Tibial nerve (tissue), 4 donors: ENCODE measurements around the gene TXNDC8. TPM values are rescaled to one million over a fixed set of nuclear protein-coding genes. Genes with fewer than 3 reads are reported as not detected.

Experiments used
- DNase-seq, 2 donors: peaks; one replicate each; pipeline ENCODE4 v3.0.0-alpha.2; 2019; ENCODE audit warnings: low spot score in 2 of 2
- H3K27ac ChIP-seq, 4 donors: fragments of 200-600 bp; sonication (generic) in 3 of 4; one replicate each; pipeline ENCODE4 v1.5.1; 2017 to 2019; ENCODE audit warnings: mild to moderate bottlenecking in 1 of 4
- H3K27me3 ChIP-seq, 2 donors: fragments of 200-600 bp; sonication (generic) in 1 of 2; one replicate each; pipeline versions ENCODE4 v1.5.1 to v1.6.0; 2017 to 2019
- H3K36me3 ChIP-seq, 3 donors: fragments of 200-600 bp; sonication (generic); one replicate each; pipeline ENCODE4 v1.5.1; 2018 to 2019
- H3K4me1 ChIP-seq, 4 donors: fragments of 200-600 bp; sonication (generic) in 3 of 4; one replicate each; pipeline ENCODE4 v1.5.1; 2017 to 2019
- H3K4me3 ChIP-seq, 4 donors: fragments of 200-600 bp; sonication (generic) in 3 of 4; one replicate each; pipeline ENCODE4 v1.5.1; 2017 to 2019; ENCODE audit warnings: mild to moderate bottlenecking in 1 of 4, moderate library complexity in 1 of 4
- H3K9me3 ChIP-seq, 4 donors: fragments of 200-600 bp; sonication (generic) in 3 of 4; one replicate each; pipeline ENCODE4 v1.5.1; 2017 to 2019
- EP300 ChIP-seq, 2 donors: sonication (generic); formaldehyde crosslinking; IDR thresholded peaks; one replicate each; pipeline ENCODE4 v1.6.1; 2017; ENCODE audit warnings: antibody characterized with exemption in 2 of 2, mild to moderate bottlenecking in 1 of 2
- POLR2A ChIP-seq, 2 donors: fragments of 450-650 bp; IDR thresholded peaks; one replicate each; pipeline ENCODE4 v1.6.1; 2017; ENCODE audit warnings: antibody characterized with exemption in 2 of 2, mild to moderate bottlenecking in 2 of 2, moderate library complexity in 2 of 2
- WGBS, 2 donors: methylation state at CpG; one replicate each; pipeline ENCODE4 v1.1.5; 2018; 5-methylcytosine and 5-hydroxymethylcytosine counted together
- total RNA-seq, 4 donors: library from RNA; depleted of rRNA; stranded (reverse); fragments of >200 nt; gene quantifications; one replicate each; pipeline ENCODE4 v1.1.0, GENCODE V29; 2016
- TF ChIP-seq, protein P1 (sequence below), 5 experiments: fragments of 200-600 bp in 3 of 5; fragments of 450-650 bp in 2 of 5; sonication (generic) in 3 of 5; IDR thresholded peaks; one replicate each; pipeline ENCODE4 v1.5.1; 2016 to 2019; ENCODE audit warnings: antibody characterized with exemption in 5 of 5, mild to moderate bottlenecking in 3 of 5, moderate library complexity in 2 of 5

The TXNDC8 gene
- total RNA-seq, 4 donors from 2014 or later, result not detected

DNA sequence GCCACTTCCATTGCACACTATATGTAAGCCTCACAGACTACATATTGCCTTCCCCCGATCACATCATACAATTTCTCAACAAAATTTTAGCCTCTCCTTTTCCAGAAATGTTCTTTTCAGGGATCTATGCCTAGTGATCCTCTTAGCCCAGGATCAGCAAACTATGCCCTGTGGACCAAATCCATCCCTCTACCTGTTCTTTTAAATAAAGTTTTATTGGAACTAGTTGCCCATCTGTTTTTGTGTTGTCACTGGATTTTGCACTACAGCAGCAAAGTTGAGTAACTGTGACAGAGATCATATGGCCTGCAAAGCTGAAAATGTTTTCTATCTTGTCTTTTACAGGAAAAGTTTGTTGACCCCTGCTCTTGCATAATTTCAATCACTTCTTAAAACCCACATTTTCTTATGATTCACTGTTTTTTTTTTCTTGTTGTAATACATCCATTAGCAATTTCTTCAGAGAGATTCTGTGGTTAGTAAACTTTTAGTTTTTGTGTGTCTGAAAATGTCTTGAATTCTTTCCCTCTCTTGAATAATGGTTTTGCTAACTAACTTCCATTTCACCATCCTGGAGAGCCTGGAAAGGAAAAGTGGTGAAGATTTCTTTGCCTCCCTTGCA lies 7.1 kb downstream of the TXNDC8 start:
- H3K27me3 ChIP-seq, result no peaks in the 10 kb centered on the region
- no peak for TF ChIP-seq POLR2A (IDR thresholded peaks at IDR 0.05)
- TF ChIP-seq, protein P1, sequence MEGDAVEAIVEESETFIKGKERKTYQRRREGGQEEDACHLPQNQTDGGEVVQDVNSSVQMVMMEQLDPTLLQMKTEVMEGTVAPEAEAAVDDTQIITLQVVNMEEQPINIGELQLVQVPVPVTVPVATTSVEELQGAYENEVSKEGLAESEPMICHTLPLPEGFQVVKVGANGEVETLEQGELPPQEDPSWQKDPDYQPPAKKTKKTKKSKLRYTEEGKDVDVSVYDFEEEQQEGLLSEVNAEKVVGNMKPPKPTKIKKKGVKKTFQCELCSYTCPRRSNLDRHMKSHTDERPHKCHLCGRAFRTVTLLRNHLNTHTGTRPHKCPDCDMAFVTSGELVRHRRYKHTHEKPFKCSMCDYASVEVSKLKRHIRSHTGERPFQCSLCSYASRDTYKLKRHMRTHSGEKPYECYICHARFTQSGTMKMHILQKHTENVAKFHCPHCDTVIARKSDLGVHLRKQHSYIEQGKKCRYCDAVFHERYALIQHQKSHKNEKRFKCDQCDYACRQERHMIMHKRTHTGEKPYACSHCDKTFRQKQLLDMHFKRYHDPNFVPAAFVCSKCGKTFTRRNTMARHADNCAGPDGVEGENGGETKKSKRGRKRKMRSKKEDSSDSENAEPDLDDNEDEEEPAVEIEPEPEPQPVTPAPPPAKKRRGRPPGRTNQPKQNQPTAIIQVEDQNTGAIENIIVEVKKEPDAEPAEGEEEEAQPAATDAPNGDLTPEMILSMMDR (IDR thresholded peaks at IDR 0.05), result no peak
- no peak for TF ChIP-seq EP300 (IDR thresholded peaks at IDR 0.05)
- H3K4me1 ChIP-seq, result no peaks in the 10 kb centered on the region
- no peaks in the 10 kb centered on the region for H3K36me3 ChIP-seq
- 92 to 94% methylated on average over 1 of the region's 1 CpG for WGBS, 2 donors
- no peaks in the 10 kb centered on the region for H3K9me3 ChIP-seq
- DNase-seq, result no peak
- H3K4me3 ChIP-seq, result no peak overlapping the region
- no peak overlapping the region for H3K27ac ChIP-seq

DNA sequence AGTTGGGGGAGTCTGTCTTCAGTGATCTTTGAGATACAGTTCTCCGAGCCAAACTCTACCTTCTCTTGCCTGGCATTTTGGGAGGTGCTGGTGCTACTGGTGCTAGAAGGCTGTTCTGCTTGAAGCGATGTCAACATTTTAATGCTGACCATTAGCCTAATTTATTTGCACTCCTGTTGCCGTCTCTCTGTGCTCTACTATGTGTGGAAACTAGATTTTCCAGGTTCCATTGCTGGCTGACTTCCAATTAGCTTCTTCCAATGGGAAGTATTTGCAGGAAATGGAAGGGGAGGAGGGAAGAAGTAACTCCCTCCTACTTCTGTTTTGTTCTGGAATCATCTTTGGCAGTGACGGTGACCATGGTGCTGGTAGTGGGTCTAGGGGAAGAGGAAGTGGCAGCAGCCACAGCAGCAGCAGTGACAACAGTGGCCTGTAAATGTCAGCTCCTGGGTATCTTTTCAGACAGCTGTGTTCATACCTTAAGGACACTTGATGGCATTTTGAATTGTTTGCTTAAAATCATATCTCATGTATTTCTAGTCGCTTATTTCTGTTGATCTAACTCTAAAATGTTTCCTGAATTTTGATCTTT lies 7.9 kb downstream of the TXNDC8 start:
- Histone ChIP-seq H3K4me1 (no peaks in the 10 kb centered on the region), H3K9me3 (no peaks in the 10 kb centered on the region), H3K27ac (no peak overlapping the region), H3K36me3 (no peaks in the 10 kb centered on the region), H3K4me3 (no peak overlapping the region), H3K27me3 (no peaks in the 10 kb centered on the region)
- WGBS, 2 donors, result 71 to 81% methylated on average over 5 of the region's 5 CpGs
- TF ChIP-seq, protein P1 (IDR thresholded peaks at IDR 0.05), result no peak
- no peak for TF ChIP-seq POLR2A (IDR thresholded peaks at IDR 0.05)
- no peak for TF ChIP-seq EP300 (IDR thresholded peaks at IDR 0.05)
- no peak for DNase-seq

DNA sequence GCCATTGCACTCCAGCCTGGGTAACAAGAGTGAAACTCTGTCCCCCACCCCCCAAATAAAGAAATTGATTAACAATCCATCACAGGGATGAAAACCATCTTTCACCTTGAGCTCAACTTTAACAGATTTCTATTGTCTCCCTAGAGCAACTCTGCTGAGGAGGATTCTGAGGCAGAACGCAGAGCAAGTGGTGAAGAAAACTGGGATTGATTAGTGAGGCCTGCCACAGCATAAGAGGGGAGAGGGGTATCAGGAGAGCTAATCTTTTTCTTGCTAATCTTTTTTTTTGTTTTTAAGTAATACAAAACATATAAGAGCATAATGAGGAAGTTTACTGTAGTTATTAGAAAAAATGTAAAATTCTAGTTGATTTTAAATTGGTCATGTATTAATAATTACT lies 8.9 kb downstream of the TXNDC8 start:
- Histone ChIP-seq H3K27me3 (no peaks in the 10 kb centered on the region), H3K36me3 (no peaks in the 10 kb centered on the region), H3K4me3 (no peak overlapping the region), H3K9me3 (no peaks in the 10 kb centered on the region), H3K4me1 (no peaks in the 10 kb centered on the region), H3K27ac (no peak overlapping the region)
- TF ChIP-seq, protein P1 (IDR thresholded peaks at IDR 0.05), result no peak
- no peak for TF ChIP-seq POLR2A (IDR thresholded peaks at IDR 0.05)
- TF ChIP-seq EP300 (IDR thresholded peaks at IDR 0.05), result no peak
- 77 to 96% methylated on average over 1 of the region's 1 CpG for WGBS, 2 donors
- no peak for DNase-seq

DNA sequence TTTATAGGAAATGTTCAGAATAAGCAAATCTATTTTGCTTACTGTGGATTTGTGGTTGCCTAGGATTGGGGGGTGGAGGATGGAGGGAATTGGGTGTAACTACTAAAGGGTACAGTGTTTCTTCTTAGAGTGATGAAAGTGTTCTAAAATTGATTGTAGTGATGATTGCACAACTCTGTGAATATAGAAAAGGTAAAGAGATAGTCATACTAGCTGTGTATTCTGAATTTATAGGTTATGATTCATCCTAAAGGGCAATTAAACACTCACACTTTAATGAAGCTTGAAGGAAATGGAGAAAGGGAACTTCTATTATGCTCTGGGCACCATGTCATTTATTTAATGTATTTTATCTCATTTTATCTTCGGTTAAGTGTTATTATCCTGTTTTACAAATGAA lies 9.9 kb downstream of the TXNDC8 start:
- Histone ChIP-seq H3K9me3 (no peaks in the 10 kb centered on the region), H3K27ac (no peak overlapping the region), H3K36me3 (no peaks in the 10 kb centered on the region), H3K4me3 (no peak overlapping the region), H3K4me1 (no peaks in the 10 kb centered on the region), H3K27me3 (no peaks in the 10 kb centered on the region)
- no peak for TF ChIP-seq POLR2A (IDR thresholded peaks at IDR 0.05)
- TF ChIP-seq, protein P1 (IDR thresholded peaks at IDR 0.05), result no peak
- TF ChIP-seq EP300 (IDR thresholded peaks at IDR 0.05), result no peak
- DNase-seq, result no peak
- 91% methylated on average over 1 of the region's 1 CpG for WGBS, 2 donors

DNA sequence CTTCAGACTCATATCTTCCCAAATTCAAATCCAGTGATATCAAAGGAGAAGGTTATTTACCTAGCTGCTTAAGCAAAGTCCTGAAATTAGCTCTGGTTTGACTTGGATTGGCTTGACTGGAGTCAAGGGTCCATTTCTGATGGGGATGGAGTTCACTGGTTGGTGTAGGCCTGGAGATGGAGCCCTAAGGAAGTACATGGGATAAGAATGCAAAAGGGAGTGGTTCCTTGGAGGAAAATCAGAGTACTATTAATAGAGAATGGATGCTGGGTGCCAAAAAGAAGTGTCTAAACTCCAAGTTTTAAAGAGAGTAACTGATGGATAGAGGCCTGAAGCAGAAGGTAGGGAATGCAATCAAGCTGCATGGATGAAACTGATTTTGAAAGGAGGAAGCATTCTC lies 13.8 kb downstream of the TXNDC8 start:
- H3K9me3 ChIP-seq, result no peaks in the 10 kb centered on the region
- no peak overlapping the region for H3K27ac ChIP-seq
- TF ChIP-seq, protein P1 (IDR thresholded peaks at IDR 0.05), result no peak
- TF ChIP-seq EP300 (IDR thresholded peaks at IDR 0.05) (no peak), POLR2A (IDR thresholded peaks at IDR 0.05) (no peak)
- peaks cover 0 to 9% (median 0%) of the 10 kb centered on the region in 4 donors for H3K4me1 ChIP-seq
- H3K27me3 ChIP-seq, result no peaks in the 10 kb centered on the region
- no peaks in the 10 kb centered on the region for H3K36me3 ChIP-seq
- no peak overlapping the region for H3K4me3 ChIP-seq
- DNase-seq, result no peak
